Pulmonary artery endothelial cell (primary cell): ENCODE measurements around the gene RMDN3. TPM values are rescaled to one million over a fixed set of nuclear protein-coding genes. Genes with fewer than 3 reads are reported as not detected.

Source experiments
- DNase-seq: peaks from one replicate; pipeline ENCODE4 v3.0.0-alpha.2; 2011; ENCODE audit warnings: low read depth, low spot score
- total RNA-seq: library from RNA; depleted of rRNA; stranded (reverse); fragments of >200 nt; gene quantifications from 2 replicates; pipeline ENCODE4 v1.2.3, GENCODE V29; 2014

The RMDN3 gene, protein sequence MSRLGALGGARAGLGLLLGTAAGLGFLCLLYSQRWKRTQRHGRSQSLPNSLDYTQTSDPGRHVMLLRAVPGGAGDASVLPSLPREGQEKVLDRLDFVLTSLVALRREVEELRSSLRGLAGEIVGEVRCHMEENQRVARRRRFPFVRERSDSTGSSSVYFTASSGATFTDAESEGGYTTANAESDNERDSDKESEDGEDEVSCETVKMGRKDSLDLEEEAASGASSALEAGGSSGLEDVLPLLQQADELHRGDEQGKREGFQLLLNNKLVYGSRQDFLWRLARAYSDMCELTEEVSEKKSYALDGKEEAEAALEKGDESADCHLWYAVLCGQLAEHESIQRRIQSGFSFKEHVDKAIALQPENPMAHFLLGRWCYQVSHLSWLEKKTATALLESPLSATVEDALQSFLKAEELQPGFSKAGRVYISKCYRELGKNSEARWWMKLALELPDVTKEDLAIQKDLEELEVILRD
- 26.9 and 37.8 TPM in 2 replicates for total RNA-seq

DNA sequence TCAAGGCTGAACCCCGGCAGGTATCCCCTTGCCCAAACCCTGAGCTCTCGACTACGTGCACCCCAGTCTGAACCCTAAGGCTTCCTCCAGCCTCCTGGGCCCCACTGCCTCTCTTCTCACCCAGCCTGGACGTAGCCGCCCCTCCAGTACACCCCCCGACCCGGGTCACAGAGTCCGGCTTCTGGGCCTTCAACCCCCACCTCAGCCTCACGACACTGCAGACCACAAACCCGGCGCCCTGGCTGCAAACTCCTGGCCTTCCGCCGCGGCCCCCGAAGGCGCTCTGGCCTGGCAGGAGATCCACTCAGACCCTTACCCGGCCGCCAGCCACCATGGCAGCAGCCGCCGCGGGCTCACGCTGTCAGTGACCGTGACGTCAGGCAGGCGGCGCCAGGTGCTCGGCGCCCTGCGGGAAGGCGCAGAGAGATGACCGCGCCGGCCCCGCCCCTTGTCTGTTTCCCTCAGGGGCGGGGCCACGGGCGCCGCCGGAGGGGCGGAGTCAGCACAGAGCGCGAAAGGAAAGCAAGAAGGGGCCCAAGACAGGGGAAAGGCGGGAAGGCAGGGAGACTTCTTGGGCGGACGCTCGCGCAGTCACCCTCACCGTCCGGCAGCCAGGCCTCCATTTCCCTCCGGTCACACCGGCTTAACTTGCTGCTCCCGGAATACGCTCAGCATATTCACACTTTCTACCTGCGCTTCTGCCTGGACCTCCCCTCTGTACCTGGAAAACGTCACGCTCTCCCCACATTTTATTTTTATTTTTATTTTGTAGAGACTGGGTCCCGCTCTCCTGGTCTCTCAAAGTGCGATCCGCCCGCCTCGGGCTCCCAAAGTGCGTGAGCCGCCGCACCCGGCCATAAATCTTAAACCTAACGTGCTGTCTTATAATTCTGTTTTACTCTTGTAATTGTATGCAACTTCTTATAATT, at the start of gene RMDN3:
RMDN3 (minus strand) TSS at position 372 of the 929 bp plus-strand sequence. CDS start 471 bp downstream, outside the sequence.
- peak; percentile 59 for DNase-seq

DNA sequence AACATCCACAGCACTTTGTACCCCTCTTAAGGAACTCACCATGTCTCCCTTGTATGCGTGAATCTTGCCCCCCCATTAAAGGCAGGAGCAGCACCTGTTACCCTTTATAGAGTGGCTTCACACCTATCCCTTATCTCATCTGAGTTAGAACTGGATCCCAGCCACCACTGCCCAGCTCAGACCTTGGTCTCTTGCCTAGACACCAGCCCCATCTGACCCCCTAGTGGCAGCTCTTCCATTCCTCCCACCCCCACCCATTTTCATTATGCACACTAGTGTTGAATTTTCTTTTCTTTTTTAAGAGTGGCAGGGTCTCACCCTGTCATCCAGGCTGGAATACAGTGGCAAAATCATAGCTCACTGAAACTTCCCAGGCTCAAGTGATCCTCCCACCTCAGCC, 48.6 kb upstream of the RMDN3 start:
- DNase-seq: no peak

DNA sequence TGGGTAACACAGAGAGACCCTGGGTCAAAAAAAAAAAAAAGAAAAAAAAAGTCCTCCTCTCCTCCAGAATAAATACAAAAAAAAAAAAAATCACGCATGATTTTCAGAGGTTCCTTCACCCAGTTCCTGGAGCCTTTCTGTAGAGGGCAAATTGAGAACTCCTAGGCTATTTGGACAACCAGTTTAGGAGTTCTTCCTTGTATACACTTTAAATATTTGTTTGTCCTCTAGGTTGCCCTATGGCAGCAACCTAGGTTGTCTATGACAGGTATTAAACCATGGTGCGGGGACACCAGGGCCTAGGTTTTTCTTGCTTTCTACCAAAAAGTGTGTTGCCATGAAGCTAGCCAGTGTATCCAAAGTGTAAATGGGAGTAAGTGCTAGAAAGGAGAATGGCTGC, 48.0 kb upstream of the RMDN3 start:
- DNase-seq: no peak

DNA sequence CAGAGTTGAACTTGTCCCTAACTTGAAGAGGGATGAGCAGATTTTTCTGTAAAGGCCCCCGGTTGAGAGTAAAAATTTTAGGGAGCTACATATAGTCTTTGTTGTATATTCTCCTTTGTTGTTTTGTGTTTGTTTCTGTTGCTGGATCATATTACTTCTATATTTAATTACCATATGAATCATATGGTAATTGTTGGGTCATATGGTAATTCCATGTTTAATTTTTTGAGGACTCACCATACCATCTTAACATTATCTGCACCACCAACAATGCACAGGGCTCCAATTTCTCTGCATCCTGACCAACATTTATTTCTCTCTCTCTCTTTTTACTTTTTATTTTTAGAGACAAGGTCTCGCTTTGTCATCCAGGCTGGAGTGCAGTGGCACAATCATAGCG, 44.5 kb upstream of the RMDN3 start:
- no peak for DNase-seq

DNA sequence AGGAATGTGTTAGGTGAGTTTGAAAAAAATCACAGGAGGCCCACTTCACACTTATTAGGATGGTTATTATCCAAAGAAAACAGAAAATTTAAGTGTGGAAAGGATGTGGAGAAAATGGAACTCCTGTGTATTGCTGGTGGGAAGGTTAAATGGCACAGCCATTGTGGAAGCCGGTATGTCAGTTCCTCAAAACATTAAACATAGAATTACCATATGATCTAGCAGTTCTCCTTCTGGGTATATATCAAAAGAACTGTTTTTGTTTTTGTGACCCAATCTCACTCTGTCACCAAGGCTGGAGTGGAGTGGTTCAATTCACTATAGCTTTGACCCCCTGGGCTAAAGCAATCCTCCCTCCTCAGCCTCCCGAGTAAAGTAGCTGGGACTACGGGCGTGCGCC, 41.5 kb upstream of the RMDN3 start:
- no peak for DNase-seq

DNA sequence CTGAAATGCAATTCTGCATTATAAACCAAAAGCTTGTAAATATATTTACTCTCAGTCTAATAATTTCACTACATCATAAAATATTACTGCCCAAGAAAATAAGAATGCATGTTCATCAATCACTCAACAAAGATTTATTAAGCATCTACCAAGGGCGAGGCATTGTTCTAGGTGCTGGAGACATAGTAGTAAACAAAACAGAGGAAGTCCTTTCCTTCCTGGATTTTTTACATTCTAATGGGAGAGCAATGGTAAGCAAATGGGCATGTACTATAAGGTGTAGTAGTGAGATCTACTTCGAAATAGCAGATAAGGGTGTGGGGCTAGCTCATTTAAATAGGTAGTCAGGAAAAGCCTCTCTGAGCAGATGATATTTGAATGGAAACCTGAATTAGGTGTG, 41.0 kb upstream of the RMDN3 start:
- no peak for DNase-seq

DNA sequence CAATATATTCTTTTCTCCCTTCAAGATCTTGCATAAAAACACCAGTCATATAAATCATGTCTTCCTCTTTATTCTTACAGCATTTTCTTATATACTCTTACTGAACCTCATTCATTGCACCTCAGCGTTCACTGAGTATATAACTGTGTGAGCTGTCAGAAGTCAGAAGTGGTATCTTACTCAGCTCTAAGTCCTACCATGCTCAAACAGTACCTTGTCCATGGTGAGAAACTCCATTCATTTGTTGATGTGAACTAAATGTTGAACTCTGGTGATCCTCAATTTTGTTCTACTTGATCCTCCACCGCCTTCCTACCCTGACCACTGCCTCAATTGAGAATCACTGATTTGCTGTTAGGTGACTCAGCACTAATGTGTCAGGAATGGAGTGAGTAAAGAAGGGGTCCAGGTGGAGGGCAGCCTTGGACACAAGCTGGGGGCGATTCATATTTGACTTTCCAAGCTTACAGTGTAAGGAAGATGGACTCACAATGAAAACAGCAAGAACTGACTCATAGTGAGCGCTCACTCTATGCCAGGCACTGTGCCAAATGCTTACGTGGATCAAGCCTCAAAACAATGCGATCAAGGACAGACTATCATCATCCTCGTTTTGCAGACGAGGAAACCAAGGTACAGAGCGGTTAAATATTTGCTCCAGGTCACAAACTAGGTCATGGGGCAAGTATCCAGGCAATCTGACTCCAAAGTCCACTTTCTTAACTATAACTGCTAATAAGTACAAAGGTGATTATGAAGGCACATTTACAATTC, 38.3 kb upstream of the RMDN3 start:
- peak; percentile 92 for DNase-seq

DNA sequence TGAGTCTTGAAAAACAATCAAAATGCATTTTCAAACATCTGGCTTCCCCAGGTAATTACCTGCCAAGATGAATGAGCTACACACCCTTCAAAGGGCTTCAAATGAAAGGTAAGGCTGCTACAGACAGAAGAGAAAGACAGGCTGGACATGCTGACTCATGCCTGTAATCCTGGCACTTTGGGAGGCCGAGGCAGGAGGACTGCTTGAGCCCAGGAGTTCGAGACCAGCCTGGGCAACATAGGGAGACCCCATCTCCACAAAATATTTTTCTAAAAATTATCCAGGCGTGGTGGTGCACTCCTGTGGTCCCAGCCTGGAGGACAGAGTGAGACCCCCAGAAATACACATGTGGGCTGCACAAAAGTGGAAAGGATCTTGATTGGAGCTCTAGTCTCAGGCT, 37.3 kb upstream of the RMDN3 start:
- DNase-seq: no peak

DNA sequence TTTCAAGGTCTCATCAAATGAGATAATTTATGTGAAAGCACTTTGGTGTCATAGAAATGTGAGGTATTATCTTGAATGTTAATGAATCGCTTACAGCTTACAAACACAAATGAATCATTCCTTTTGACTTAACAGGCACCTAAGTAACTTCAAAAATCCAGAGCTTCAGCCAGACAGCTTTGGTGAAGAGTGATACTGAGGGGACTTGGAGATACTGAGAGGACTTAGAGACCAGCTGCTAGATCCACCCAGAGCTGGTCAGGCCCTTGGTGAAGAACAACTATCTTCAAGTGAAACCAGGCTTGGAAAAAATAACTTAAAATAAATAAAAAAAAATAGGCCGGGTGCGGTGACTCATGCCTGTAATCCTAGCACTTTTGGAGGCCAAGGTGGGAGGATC, 35.7 kb upstream of the RMDN3 start:
- no peak for DNase-seq

DNA sequence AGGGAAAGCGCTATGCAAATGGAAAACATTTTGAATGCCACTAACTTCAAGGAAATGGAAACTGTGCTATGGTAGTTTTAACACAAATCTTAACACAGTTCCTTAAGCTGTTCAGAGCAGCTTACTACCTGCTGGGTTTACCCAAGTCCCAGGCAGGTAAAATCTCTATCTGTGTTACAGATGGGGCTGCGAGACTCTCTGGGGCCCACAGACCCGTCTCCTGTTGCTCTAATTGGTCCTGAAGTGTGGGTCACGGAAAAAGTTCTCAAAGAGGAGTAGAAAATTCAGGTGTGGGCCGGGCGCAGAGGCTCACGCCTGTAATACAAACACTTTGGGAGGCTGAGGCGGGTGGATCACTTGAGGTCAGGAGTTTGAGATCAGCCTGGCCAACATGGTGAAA, 34.9 kb upstream of the RMDN3 start:
- no peak for DNase-seq

DNA sequence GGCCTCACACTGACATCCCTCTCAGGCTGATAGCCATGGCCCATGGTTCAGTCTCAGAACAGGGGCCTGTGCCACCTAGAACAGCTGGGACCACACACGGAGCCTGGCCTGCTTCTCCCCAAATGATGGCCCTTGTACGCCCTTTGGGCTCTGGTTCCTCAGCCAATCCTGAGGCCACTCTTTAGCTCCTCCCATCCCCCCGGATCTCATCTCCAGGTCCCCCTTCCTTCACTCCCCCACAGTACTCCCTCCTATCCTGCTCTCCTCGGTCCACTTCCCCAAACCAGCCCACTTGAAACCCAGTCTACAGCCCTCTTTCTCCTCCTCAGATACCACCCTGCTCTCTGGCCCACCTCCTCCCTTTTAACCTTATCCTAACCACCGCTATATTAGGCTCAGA, 34.1 kb upstream of the RMDN3 start:
- DNase-seq: no peak

DNA sequence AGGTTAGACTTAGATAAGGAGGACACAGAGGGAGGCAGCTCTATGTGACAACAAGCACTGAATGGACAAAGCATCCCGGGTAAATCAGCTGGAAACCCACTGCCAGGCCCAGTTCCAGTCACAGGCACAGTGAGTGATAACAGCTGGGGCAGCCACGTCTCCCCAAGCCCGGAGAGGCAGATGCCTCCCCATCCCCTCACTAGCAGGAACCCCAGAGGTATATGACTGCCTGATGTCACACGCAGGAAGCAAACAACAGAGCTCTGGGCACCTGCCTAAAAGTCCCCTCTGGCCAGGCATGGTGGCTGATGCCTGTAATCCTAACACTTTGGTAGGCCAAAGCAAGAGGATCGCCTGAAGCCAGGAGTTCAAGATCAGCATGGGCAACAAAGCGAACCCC, 32.9 kb upstream of the RMDN3 start:
- no peak for DNase-seq

DNA sequence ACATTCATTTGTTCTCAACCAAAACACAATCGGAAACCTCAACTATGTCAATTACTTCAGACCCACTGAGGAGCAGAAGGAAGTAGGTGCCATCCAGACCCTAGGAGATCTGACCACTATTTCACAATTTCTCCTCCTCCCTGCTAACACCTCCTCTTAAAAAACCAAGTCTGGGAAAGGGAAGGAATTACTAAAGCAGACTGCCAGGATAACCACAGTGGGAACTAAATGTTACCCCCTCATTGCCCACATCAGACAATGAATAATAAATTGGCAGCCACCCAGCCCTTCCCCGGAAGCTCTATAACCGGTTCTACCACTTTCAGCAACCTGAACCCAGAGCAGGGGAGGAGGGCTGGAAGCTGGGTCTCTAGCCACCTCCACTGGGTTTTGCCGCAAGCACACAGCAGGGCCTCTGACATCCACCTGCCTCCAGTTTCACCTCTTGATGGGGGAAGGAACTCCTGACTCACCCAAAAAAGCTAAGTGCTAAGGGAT, 32.3 kb upstream of the RMDN3 start:
- no peak for DNase-seq

DNA sequence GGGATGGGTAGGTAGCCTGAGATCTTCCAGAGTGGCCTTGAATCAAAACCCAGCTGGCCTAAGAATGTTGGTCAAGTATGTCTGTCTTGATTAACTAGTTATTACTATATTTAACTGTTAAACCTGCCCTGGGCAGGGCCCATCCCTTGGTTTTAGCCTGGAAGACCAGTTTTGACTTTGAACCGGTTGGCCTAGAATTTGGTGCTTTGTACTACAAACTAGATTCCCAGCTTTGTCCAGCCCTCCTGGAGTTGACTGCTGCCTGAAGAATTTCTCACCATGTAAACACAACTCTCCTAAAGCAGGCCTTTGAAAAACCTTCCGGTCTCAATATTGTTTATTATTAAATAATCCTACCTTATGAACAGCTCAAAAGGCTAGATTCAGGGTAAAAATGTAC, 30.8 kb upstream of the RMDN3 start:
- DNase-seq: no peak

DNA sequence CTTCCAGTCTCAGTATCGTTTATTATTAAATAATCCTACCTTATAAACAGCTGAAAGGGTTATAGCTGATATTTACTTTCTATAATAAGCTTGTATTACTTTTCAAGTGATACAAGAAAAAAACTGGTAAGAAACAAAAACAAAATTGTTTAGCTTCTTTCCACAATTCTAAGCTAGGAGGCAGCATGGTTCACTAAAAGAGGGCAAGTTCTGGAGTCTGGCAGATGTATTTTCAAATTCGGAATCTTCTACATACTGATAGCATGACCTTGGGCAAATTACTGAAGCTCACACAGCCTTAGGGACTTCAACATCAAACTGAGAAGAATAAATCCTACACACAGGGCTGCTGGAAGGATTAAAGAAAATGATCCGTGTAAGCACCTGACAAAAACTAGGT, 30.1 kb upstream of the RMDN3 start:
- no peak for DNase-seq

DNA sequence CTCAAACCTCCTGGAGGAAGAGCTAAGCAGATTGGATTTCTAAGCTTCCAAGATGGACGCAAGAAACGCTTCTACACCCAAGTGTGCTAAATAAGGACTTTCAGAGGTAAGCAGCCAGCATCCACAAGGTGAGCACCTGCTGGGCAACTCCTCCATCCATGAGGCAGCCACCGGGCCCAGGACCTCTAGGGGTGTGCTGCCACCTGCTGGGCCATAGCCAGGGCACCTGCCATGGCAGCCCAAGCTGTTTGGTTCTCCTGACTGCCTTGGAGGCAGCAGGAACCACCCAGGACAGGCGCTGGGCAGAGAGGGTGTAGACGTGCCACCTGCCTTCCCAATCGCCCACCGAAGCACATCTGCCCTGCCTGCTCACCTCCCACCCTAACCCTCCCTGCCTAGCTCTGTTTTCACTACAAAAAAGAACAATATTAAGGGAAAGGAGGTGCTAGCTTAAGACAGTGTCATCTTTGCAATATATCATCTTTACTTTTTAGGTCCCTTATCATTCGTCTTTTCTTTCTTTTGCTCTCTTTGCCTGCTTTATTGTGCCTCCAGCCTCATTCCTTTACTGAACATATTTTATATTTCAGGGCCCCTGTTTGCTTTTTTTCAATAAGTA, 27.7 kb upstream of the RMDN3 start:
- DNase-seq: no peak

DNA sequence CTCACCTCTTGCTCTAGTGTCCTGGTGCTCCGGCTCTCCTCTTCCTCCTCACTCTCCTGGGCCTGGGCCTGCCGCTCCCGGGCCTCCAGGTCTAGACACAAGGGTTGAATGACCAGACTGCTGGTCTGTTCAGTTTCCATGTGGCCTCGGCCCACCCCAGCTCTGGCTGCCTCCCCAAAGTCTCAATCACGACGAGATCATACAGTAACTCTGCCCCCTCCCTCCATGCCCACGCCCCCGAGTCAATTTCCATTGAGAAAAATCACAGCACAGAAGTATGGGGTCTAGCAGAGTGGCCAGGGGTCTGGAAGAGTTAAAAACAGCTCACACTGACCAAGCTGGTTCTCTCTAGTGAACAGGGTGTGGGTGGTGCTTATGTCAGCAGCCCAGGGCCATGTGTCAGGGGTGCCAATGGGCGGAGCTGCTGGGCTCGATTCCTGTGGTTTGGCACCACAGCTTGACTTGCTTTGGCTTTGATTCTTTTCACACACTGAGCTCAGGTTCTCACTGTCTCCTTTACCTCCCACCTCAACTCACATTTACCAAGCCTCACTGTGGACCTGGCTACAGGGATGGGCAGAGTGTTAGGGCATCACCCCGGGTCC, 21.6 kb upstream of the RMDN3 start:
- DNase-seq: no peak

DNA sequence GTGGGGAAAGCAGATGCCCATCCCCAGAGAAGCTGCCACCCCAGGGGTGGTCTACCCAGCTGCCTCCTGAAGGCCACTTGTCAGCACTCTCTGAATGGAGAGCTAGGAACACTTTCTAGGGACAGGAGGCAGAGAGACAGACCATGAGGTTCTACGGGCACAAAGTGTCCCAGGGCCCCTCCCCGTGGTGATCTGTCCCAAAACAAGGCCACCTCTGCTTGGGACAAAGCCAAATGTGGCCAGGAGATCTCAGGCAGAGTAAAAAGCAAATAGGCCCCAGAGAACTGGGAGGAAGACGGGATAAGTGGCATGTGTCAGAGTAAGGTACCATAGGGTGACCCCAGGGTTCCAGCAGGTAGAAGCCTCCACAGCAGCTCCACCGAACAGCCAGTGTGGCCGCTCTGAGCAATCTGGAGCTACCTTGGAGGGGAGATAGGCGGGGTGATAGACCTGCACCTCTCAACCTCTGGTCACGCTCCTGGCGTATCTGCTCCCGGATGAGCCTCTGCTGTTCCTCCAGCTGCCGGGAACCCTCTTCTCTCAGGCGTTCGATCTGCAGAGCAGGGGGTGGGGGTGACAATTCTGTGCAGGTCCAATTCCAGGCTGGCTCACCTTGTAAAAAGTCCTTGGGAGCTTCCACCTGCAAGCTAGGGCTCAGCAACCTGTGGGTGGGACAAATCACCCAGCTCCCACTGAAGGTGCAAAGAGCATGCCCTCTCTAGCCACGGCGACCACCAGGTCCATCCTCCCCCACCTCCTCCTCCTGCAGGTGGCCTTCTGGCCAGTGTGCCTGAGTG, 20.9 kb upstream of the RMDN3 start:
- DNase-seq: no peak

DNA sequence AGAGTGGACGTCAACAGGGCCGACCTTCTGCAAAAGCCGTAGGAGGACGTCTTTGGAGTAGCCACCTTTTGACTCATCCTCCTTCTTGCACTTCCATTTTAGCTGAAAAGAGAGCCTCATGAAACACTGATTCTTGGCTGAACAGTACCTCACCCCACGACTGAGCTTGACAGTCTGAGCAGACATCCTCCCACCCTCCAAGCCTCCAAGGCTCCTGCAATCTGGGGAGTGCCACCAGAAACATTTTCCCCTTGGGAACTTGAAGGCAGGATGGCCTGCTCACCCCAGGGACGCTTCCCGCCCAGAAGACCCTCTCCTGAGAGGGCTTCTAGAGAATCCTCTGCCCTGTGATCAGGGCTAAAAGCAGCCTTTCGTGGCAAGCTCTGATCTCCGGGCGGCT, 20.0 kb upstream of the RMDN3 start:
- no peak for DNase-seq

DNA sequence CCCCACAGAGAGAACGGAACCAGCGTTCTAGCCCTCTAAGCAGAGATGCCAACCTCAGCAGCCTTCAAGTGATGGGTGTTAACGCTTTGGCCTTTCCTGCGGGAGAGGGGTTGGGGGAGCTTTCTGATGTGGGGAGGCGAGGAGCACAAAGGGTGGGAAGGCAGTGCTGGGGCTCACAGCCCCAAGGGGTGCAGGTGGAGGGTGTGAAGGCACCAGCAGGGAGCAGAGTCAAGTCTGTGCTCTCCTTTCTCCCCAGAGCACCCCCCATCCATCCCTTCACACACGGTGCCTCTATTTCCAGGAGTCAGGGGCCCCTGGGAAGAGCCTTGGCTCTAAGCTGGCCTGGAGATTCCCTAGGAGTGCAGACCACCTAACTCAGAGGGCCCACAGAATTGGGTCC, 18.8 kb upstream of the RMDN3 start:
- DNase-seq: no peak
